H1 (cell line): ENCODE results near the gene NELL1.

Experiments used
- CHD1 ChIP-seq: IDR thresholded peaks from 2 replicates; pipeline ENCODE4 v1.6.1; 2012; ENCODE audit warnings: low read depth, low read length, improper control_type of control experiment
- CHD2 ChIP-seq: IDR thresholded peaks from 2 replicates; pipeline ENCODE4 v1.6.1; 2012; ENCODE audit warnings: low read length, improper control_type of control experiment
- HDAC2 ChIP-seq, 2 experiments: fragments of 300-600 bp in 1 of 2; sonication (generic) in 1 of 2; IDR thresholded peaks; 2 replicates each; pipeline ENCODE4 v1.6.1; 2011 to 2012; ENCODE audit warnings: low read depth in 2 of 2, low read length in 2 of 2, mild to moderate bottlenecking in 2 of 2, moderate library complexity in 2 of 2, borderline replicate concordance in 1 of 2, inconsistent platforms in 1 of 2
- POLR2A ChIP-seq, 2 experiments: IDR thresholded peaks; 1 replicate in 1 of 2; 2 replicates in 1 of 2; pipeline ENCODE4 v1.6.1; 2011; ENCODE audit warnings: low read depth in 2 of 2, low read length in 2 of 2, mild to moderate bottlenecking in 2 of 2; ENCODE audit errors: control extremely low read depth in 1 of 2
- RAD21 ChIP-seq, 2 experiments: IDR thresholded peaks in 1 of 2; conservative IDR thresholded peaks in 1 of 2; 2 replicates each; pipeline ENCODE4 v1.6.1; 2011; ENCODE audit warnings: low read depth in 2 of 2, low read length in 2 of 2, improper control_type of control experiment in 1 of 2, inconsistent platforms in 1 of 2, mild to moderate bottlenecking in 1 of 2, moderate library complexity in 1 of 2
- TF ChIP-seq, protein P1 (sequence below), 3 experiments: IDR thresholded peaks; 1 replicate in 2 of 3; 2 replicates in 1 of 3; pipeline versions ENCODE4 v1.5.1 to v1.6.1; 2011; ENCODE audit warnings: low read length in 3 of 3, mild to moderate bottlenecking in 3 of 3, inconsistent platforms in 2 of 3, low read depth in 1 of 3, moderate library complexity in 1 of 3; ENCODE audit not compliant: insufficient read depth in 1 of 3; ENCODE audit errors: control extremely low read depth in 1 of 3
- TF ChIP-seq, protein P2 (sequence below): IDR thresholded peaks from 2 replicates; pipeline ENCODE4 v1.6.1; 2012; ENCODE audit warnings: low read length, inconsistent platforms

DNA sequence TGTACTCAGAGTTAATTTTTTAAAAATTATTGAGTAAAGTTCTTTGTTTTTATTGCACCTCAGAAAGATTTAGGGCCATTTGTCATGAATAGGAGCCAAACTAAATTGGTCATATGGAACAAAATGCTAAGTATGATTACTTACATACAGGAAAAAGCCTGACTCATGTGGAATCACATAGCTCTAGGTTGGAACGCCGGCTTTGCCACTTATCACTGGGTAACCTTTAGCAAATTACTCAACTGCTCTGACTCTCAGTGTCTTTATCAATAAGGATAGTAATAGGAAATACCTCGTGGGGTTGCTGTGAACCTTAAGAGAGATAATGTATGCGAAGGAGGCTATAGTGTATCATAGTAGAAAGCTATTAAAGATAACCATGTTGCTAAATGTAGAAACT is 638.5 kb downstream of the NELL1 start:
- TF ChIP-seq POLR2A (IDR thresholded peaks at IDR 0.05; ENCODE audit: control extremely low read depth in 1 of 2, low read depth in 2 of 2, low read length in 2 of 2): no peak
- TF ChIP-seq, protein P1, sequence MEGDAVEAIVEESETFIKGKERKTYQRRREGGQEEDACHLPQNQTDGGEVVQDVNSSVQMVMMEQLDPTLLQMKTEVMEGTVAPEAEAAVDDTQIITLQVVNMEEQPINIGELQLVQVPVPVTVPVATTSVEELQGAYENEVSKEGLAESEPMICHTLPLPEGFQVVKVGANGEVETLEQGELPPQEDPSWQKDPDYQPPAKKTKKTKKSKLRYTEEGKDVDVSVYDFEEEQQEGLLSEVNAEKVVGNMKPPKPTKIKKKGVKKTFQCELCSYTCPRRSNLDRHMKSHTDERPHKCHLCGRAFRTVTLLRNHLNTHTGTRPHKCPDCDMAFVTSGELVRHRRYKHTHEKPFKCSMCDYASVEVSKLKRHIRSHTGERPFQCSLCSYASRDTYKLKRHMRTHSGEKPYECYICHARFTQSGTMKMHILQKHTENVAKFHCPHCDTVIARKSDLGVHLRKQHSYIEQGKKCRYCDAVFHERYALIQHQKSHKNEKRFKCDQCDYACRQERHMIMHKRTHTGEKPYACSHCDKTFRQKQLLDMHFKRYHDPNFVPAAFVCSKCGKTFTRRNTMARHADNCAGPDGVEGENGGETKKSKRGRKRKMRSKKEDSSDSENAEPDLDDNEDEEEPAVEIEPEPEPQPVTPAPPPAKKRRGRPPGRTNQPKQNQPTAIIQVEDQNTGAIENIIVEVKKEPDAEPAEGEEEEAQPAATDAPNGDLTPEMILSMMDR (IDR thresholded peaks at IDR 0.05; ENCODE audit: control extremely low read depth in 1 of 3, insufficient read depth in 1 of 3, low read depth in 1 of 3, low read length in 3 of 3): no peak
- TF ChIP-seq, protein P2, sequence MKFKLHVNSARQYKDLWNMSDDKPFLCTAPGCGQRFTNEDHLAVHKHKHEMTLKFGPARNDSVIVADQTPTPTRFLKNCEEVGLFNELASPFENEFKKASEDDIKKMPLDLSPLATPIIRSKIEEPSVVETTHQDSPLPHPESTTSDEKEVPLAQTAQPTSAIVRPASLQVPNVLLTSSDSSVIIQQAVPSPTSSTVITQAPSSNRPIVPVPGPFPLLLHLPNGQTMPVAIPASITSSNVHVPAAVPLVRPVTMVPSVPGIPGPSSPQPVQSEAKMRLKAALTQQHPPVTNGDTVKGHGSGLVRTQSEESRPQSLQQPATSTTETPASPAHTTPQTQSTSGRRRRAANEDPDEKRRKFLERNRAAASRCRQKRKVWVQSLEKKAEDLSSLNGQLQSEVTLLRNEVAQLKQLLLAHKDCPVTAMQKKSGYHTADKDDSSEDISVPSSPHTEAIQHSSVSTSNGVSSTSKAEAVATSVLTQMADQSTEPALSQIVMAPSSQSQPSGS: no peak
- no peak for TF ChIP-seq CHD2
- no peak for TF ChIP-seq RAD21 (IDR thresholded peaks at IDR 0.05 in 1 of 2, conservative IDR thresholded peaks at IDR 0.05 in 1 of 2; ENCODE audit: low read depth in 2 of 2, low read length in 2 of 2)
- TF ChIP-seq CHD1: no peak
- TF ChIP-seq HDAC2 (IDR thresholded peaks at IDR 0.05; ENCODE audit: borderline replicate concordance in 1 of 2, low read depth in 2 of 2, low read length in 2 of 2): no peak
